Activated naive CD4-positive, alpha-beta T cell treated with anti-CD3 and anti-CD28 coated beads for 36 hours (primary cell): ENCODE data around the gene PGGT1B. TPM values are rescaled to one million over a fixed set of nuclear protein-coding genes. Genes with fewer than 3 reads are reported as not detected.

ENCODE experiments used
- CTCF ChIA-PET: fragments of 350-600 bp; sonication (Branson Sonifier 250); formaldehyde crosslinking; loops from one replicate; lab custom pipeline; 2021; ENCODE audit warnings: antibody characterized with exemption; lab: Charles Lee
- DNase-seq: peaks from one replicate; pipeline ENCODE4 v3.0.0-alpha.2; 2020
- H3K27ac Mint-ChIP-seq: one replicate; pipeline ENCODE4 v1.8.0; 2021; ENCODE audit warnings: mild to moderate bottlenecking, mixed read lengths
- H3K27me3 Mint-ChIP-seq: one replicate; pipeline ENCODE4 v1.8.0; 2021; ENCODE audit warnings: low read depth, mixed read lengths
- H3K36me3 Mint-ChIP-seq: one replicate; pipeline ENCODE4 v1.8.0; 2021; ENCODE audit warnings: low read depth, mixed read lengths
- H3K4me1 Mint-ChIP-seq: one replicate; pipeline ENCODE4 v1.8.0; 2021; ENCODE audit warnings: low read depth, mixed read lengths
- H3K4me3 Mint-ChIP-seq: one replicate; pipeline ENCODE4 v1.8.0; 2021; ENCODE audit warnings: mild to moderate bottlenecking, moderate library complexity, mixed read lengths
- H3K9me3 Mint-ChIP-seq: one replicate; pipeline ENCODE4 v1.8.0; 2021; ENCODE audit warnings: mixed read lengths
- intact Hi-C: fragments of 100-400 bp; cut with micrococcal nuclease; formaldehyde crosslinking; loops from one replicate; pipeline ENCODE4 v1.15.1; 2023
- total RNA-seq, 2 experiments: library from RNA; stranded (reverse); gene quantifications; one replicate each; pipeline ENCODE4 v1.2.3, GENCODE V29; 2021

PGGT1B gene
- total RNA-seq, 2 experiments from 2014 or later, result 35.8 to 37.4 TPM

DNA sequence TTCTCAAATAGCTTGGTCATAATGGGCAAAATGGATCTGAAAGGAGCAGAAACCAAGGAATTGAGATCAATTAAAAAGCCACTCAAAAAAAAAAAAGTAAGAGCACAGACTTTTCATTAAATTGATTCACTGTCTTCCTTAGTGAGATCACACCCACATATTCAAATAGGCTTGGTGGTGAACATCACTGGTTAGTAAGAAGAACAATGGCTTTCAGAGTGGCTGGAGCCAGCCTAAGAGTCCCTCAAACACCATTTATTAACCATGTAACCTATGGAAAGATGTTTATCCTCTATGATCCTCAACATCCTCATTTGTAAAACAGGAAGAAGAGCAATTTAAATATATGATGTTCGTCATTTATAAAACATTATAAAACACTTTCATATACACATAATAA is 21.3 kb upstream of the PGGT1B start:
- H3K4me3 Mint-ChIP-seq, result no peak overlapping the region
- no peak overlapping the region for H3K27ac Mint-ChIP-seq
- intact Hi-C loops, result no loop called here
- H3K4me1 Mint-ChIP-seq, result peaks cover 5% of the 10 kb centered on the region
- DNase-seq, result no peak
- no peaks in the 10 kb centered on the region for H3K27me3 Mint-ChIP-seq
- no peaks in the 10 kb centered on the region for H3K36me3 Mint-ChIP-seq
- H3K9me3 Mint-ChIP-seq, result no peaks in the 10 kb centered on the region
- CTCF ChIA-PET, result no interaction called here

DNA sequence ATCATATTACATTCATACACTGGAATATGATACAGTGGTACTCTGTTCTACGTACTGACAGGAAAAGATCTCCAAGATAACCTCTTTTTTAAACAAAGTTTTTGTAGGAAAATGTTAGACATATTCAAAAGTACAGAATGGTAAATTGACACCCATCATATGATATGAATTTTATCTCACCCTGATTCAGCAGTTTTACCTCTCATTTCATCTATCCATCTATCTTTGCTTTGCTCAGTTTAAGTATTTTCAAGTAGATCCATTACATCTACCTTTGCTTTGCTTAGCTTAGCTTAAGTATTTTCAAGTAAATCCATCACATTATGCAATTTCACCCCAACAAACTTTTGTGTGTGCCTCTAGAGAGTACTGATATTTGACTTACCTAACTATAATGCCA is 19.5 kb upstream of the PGGT1B start:
- intact Hi-C loops, result no loop called here
- no peak overlapping the region for H3K27ac Mint-ChIP-seq
- CTCF ChIA-PET, result no interaction called here
- DNase-seq, result no peak
- H3K4me3 Mint-ChIP-seq, result no peak overlapping the region
- peaks cover 5% of the 10 kb centered on the region for H3K4me1 Mint-ChIP-seq
- no peaks in the 10 kb centered on the region for H3K36me3 Mint-ChIP-seq
- H3K9me3 Mint-ChIP-seq, result no peaks in the 10 kb centered on the region
- H3K27me3 Mint-ChIP-seq, result no peaks in the 10 kb centered on the region

DNA sequence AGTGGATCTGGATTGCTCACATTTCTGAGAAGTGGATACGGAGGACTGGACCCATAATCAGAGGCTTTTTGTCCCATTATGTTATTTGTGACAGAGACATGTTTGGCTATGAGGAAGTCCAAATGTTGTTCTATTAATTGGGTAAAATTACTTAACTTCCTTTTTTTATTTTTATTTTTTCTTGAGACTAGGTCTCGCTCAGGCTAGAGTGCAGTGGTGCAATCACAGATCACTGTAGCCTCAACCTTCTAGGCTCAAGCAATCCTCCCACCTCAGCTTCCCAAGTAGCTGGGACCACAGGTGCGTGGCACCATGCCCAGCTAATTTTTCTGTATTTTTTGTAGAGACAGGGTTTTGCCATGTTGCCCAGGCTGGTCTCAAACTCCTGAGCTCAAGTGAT is 11.9 kb upstream of the PGGT1B start:
- CTCF ChIA-PET, result no interaction called here
- no peaks in the 10 kb centered on the region for H3K4me1 Mint-ChIP-seq
- no peaks in the 10 kb centered on the region for H3K27me3 Mint-ChIP-seq
- peaks cover 2% of the 10 kb centered on the region for H3K36me3 Mint-ChIP-seq
- H3K4me3 Mint-ChIP-seq, result no peak overlapping the region
- H3K27ac Mint-ChIP-seq, result no peak overlapping the region
- intact Hi-C loops, result no loop called here
- H3K9me3 Mint-ChIP-seq, result no peaks in the 10 kb centered on the region
- DNase-seq, result no peak

GRCh38 chr5:115272297-115272958 is 9.8 kb upstream of the PGGT1B start:
- Mint-ChIP-seq H3K4me3 (no peak overlapping the region), H3K27ac (no peak overlapping the region)
- intact Hi-C loops, result no loop called here

GRCh38 chr5:115271295-115272050 is 8.8 kb upstream of the PGGT1B start:
- Mint-ChIP-seq H3K4me3 (no peak overlapping the region), H3K4me1 (no peaks in the 10 kb centered on the region), H3K9me3 (no peaks in the 10 kb centered on the region), H3K36me3 (peaks cover 2% of the 10 kb centered on the region), H3K27ac (no peak overlapping the region), H3K27me3 (no peaks in the 10 kb centered on the region)
- no peak for DNase-seq
- CTCF ChIA-PET, result no interaction called here
- intact Hi-C loops, result no loop called here

More at GRCh38 chr5:115272297-115272958, 9.8 kb upstream of the PGGT1B start:
- H3K4me1 Mint-ChIP-seq, result no peaks in the 10 kb centered on the region
- no peak for DNase-seq
- peaks cover 2% of the 10 kb centered on the region for H3K36me3 Mint-ChIP-seq
- CTCF ChIA-PET, result interaction anchor here (0.6 to 0.7 kb wide), 2 partner anchors 36 to 39 kb away, joined by 4 to 5 read pairs; no protein-coding TSS in a partner anchor
- H3K9me3 Mint-ChIP-seq, result no peaks in the 10 kb centered on the region
- no peaks in the 10 kb centered on the region for H3K27me3 Mint-ChIP-seq

DNA sequence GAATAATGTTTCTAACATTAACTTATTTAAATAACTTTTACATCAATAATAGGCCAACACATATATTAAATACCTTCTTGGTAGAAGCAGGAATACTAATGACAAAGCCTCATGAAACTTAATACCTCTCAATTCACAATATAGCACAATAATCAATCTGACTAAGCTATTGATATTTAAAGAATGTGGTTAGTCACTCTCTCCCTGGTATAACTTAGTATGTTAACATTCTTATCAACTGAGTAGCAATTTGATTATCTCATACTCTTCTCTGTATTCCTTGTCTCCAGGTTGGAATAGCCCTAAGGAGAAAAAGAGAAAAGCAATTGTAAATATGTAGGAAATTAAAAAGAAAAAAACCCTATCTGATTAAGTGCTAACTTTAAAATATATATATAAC is 4.9 kb upstream of the PGGT1B start:
- Mint-ChIP-seq H3K9me3 (no peaks in the 10 kb centered on the region), H3K27ac (no peak overlapping the region), H3K4me1 (peaks cover 7% of the 10 kb centered on the region), H3K4me3 (no peak overlapping the region), H3K27me3 (no peaks in the 10 kb centered on the region), H3K36me3 (no peaks in the 10 kb centered on the region)
- intact Hi-C loops, result no loop called here
- DNase-seq, result no peak
- CTCF ChIA-PET, result interaction anchor here (0.6 kb wide), 1 partner anchor 275 kb away, joined by 3 read pairs; no protein-coding TSS in a partner anchor

GRCh38 chr5:115265220-115265619 is 2.5 kb upstream of the PGGT1B start:
- H3K4me3 Mint-ChIP-seq, result no peak overlapping the region
- peaks cover 6% of the 10 kb centered on the region for H3K36me3 Mint-ChIP-seq
- no peaks in the 10 kb centered on the region for H3K9me3 Mint-ChIP-seq
- no peak for DNase-seq
- no peaks in the 10 kb centered on the region for H3K27me3 Mint-ChIP-seq
- intact Hi-C loops, result no loop called here
- peaks cover 22% of the 10 kb centered on the region for H3K4me1 Mint-ChIP-seq
- H3K27ac Mint-ChIP-seq, result no peak overlapping the region
- CTCF ChIA-PET, result no interaction called here

- Mint-ChIP-seq H3K4me3 (no peak overlapping the region), H3K27ac (no peak overlapping the region), H3K9me3 (no peaks in the 10 kb centered on the region), H3K4me1 (peaks cover 24% of the 10 kb centered on the region), H3K36me3 (peaks cover 7% of the 10 kb centered on the region), H3K27me3 (no peaks in the 10 kb centered on the region)
- no peak for DNase-seq
- CTCF ChIA-PET, result no interaction called here
- intact Hi-C loops, result loop anchor here (5.0 kb wide), 1 partner anchor 823 kb away; the partner anchor contains the start of gene COMMD10
Measured at GRCh38 chr5:115264786-115265185, 2.1 kb upstream of the PGGT1B start.

- H3K27ac Mint-ChIP-seq, result peak overlapping the region; percentile 93
- DNase-seq, result no peak
- peaks cover 7% of the 10 kb centered on the region for H3K36me3 Mint-ChIP-seq
- H3K4me1 Mint-ChIP-seq, result peaks cover 40% of the 10 kb centered on the region
- CTCF ChIA-PET, result interaction anchor here (1.4 to 1.6 kb wide), 2 partner anchors 13 to 17 kb away, joined by 3 read pairs; no protein-coding TSS in a partner anchor
- H3K9me3 Mint-ChIP-seq, result no peaks in the 10 kb centered on the region
- intact Hi-C loops, result loop anchor here (2.0 to 5.0 kb wide), 2 partner anchors 94 to 824 kb away; partner anchors contain the start of genes COMMD10 and TRIM36
- H3K27me3 Mint-ChIP-seq, result no peaks in the 10 kb centered on the region
- H3K4me3 Mint-ChIP-seq, result peak overlapping the region; percentile 92
Measured at GRCh38 chr5:115263078-115263380, 352 bp upstream of the PGGT1B start.

DNA sequence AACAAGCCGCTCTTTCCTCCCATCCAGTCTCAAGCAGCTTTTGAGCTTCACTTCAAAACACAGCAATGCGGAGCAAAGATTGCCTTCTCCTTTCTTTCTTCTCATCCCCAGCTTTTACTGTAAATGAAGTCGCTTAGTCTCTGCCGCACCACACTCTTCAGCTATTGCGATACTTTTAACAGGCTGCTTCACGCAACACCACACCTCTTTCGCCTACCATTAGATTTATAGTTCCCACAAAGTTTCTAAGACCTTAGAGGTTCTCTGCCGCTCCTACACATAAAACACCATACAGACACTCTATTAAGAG is 711 bp downstream of the PGGT1B start:
- Mint-ChIP-seq H3K27ac (peak overlapping the region; percentile 93), H3K27me3 (no peaks in the 10 kb centered on the region), H3K4me3 (peak overlapping the region; percentile 92), H3K36me3 (peaks cover 8% of the 10 kb centered on the region), H3K4me1 (peaks cover 44% of the 10 kb centered on the region), H3K9me3 (no peaks in the 10 kb centered on the region)
- CTCF ChIA-PET, result interaction anchor here (1.0 to 1.6 kb wide), 4 partner anchors 14 to 311 kb away, joined by 3 to 4 read pairs (median 3); no protein-coding TSS in a partner anchor
- no peak for DNase-seq
- intact Hi-C loops, result loop anchor here (1.0 to 5.0 kb wide), 6 partner anchors 19 to 825 kb away; partner anchors contain the start of genes AP3S1, ATG12, CCDC112 and COMMD10

DNA sequence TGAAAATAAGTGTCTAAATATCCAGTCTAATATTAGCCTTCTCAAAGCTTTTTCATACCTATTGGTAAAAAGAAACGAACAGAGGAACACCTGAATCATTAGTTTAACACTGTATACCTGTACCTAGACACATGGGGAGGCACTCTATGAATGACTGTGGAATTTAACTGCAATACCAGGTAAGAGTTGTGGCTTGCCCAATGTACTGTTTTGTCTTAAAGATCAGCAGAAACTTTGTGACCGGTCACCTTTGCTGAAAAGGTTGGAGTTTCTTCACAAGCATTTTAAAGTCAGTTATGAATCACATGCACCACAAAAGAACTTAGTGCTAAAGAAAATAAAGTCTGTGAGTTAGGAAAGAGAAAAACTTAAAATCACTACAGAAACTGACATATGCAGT is 2.4 kb downstream of the PGGT1B start:
- Mint-ChIP-seq H3K4me3 (no peak overlapping the region), H3K9me3 (no peaks in the 10 kb centered on the region), H3K36me3 (peaks cover 9% of the 10 kb centered on the region), H3K27ac (no peak overlapping the region), H3K27me3 (no peaks in the 10 kb centered on the region), H3K4me1 (peaks cover 60% of the 10 kb centered on the region)
- intact Hi-C loops, result loop anchor here (5.0 kb wide), 1 partner anchor 827 kb away; the partner anchor contains the start of gene COMMD10
- DNase-seq, result no peak
- CTCF ChIA-PET, result no interaction called here

GRCh38 chr5:115257981-115258380 is 4.7 kb downstream of the PGGT1B start:
- CTCF ChIA-PET, result no interaction called here
- no peaks in the 10 kb centered on the region for H3K27me3 Mint-ChIP-seq
- intact Hi-C loops, result no loop called here
- H3K36me3 Mint-ChIP-seq, result peaks cover 9% of the 10 kb centered on the region
- H3K4me3 Mint-ChIP-seq, result no peak overlapping the region
- peaks cover 64% of the 10 kb centered on the region for H3K4me1 Mint-ChIP-seq
- no peak overlapping the region for H3K27ac Mint-ChIP-seq
- H3K9me3 Mint-ChIP-seq, result no peaks in the 10 kb centered on the region
- DNase-seq, result no peak
